CD4-positive, CD25-positive, alpha-beta regulatory T cell (primary cell): ENCODE measurements around the gene TM4SF18. TPM values are rescaled to one million over a fixed set of nuclear protein-coding genes. Genes with fewer than 3 reads are reported as not detected.

Source experiments
- ATAC-seq, 2 donors: fragments of 150-1000 bp; cut with Tn5 transposase; one replicate each; pipeline ENCODE4 v1.10.0; 2021; ENCODE audit warnings: low read depth in 2 of 2, moderate number of reproducible peaks in 2 of 2, moderate library complexity in 1 of 2
- DNase-seq, 3 donors: peaks; one replicate each; pipeline versions ENCODE4 v3.0.0 to v3.0.0-alpha.2; 2012 to 2022; ENCODE audit warnings: mixed read lengths in 1 of 3
- H3K27ac ChIP-seq: one replicate; pipeline ENCODE4 v1.7.0; 2013; ENCODE audit warnings: mild to moderate bottlenecking, low read length; ENCODE audit not compliant: insufficient read depth, poor library complexity, severe bottlenecking
- H3K27me3 ChIP-seq: one replicate; pipeline ENCODE4 v1.7.0; 2013; ENCODE audit warnings: low read length; ENCODE audit not compliant: control insufficient read depth, insufficient read depth
- H3K36me3 ChIP-seq: one replicate; pipeline ENCODE4 v1.7.0; 2013; ENCODE audit warnings: mild to moderate bottlenecking, low read length, moderate library complexity; ENCODE audit not compliant: control insufficient read depth, insufficient read depth
- H3K4me1 ChIP-seq: 2 replicates; pipeline ENCODE4 v1.7.0; 2013; ENCODE audit warnings: mild to moderate bottlenecking, low read length; ENCODE audit not compliant: insufficient read depth, control insufficient read depth, poor library complexity, severe bottlenecking
- H3K4me3 ChIP-seq: one replicate; pipeline ENCODE4 v1.7.0; 2013; ENCODE audit warnings: low read depth, mild to moderate bottlenecking, low read length, moderate library complexity
- H3K9me3 ChIP-seq, 2 experiments: 1 replicate in 1 of 2; 2 replicates in 1 of 2; pipeline ENCODE4 v1.7.0; 2013; ENCODE audit warnings: low read length in 2 of 2, mild to moderate bottlenecking in 1 of 2, moderate library complexity in 1 of 2; ENCODE audit not compliant: control insufficient read depth in 2 of 2
- H3K27ac Mint-ChIP-seq, 3 donors: one replicate each; pipeline ENCODE4 v1.8.0; 2020 to 2022; ENCODE audit warnings: mild to moderate bottlenecking in 3 of 3, mixed read lengths in 3 of 3, moderate library complexity in 2 of 3
- H3K27me3 Mint-ChIP-seq: one replicate; pipeline ENCODE4 v1.8.0; 2022; ENCODE audit warnings: mild to moderate bottlenecking, mixed read lengths
- H3K36me3 Mint-ChIP-seq: one replicate; pipeline ENCODE4 v1.8.0; 2020; ENCODE audit warnings: mixed read lengths
- H3K4me1 Mint-ChIP-seq, 4 donors: one replicate each; pipeline ENCODE4 v1.8.0; 2020 to 2022; ENCODE audit warnings: mixed read lengths in 4 of 4, mild to moderate bottlenecking in 1 of 4
- H3K4me3 Mint-ChIP-seq, 4 donors: one replicate each; pipeline ENCODE4 v1.8.0; 2020 to 2022; ENCODE audit warnings: mild to moderate bottlenecking in 4 of 4, mixed read lengths in 4 of 4, moderate library complexity in 3 of 4
- H3K9me3 Mint-ChIP-seq, 7 donors: one replicate each; pipeline ENCODE4 v1.8.0; 2020 to 2022; ENCODE audit warnings: mixed read lengths in 7 of 7, mild to moderate bottlenecking in 3 of 7, moderate library complexity in 2 of 7
- polyA plus RNA-seq, 4 donors: library from polyadenylated mRNA; unstranded; fragments of 300-500 nt; fragmentation: Illumina TruSeq; gene quantifications; one replicate each; pipeline ENCODE4 v1.2.3, GENCODE V29; 2021
- total RNA-seq: library from RNA; stranded (reverse); gene quantifications from one replicate; pipeline ENCODE4 v1.2.3, GENCODE V29; 2022

TM4SF18 gene
- total and polyA plus RNA-seq, 5 donors from 2014 or later: not detected

DNA sequence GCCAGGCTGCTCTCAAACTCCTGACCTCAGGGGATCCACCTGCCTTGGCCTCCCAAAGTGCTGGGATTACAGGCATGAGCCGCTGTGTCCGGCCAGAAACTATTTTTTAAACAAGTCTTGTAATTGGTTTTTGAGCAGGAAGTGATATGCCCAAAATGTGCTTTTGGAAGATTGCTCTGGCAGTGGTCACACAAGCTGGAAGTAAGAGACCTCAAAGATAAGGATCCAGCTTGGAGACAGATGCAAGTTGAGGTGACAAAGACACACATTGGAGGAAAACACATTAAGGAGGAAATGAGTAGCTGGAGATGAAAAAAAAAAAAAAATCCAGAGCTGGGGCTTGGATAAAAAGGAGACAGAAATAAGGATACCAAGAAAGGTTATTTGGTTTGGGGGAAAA lies 6.3 kb downstream of the TM4SF18 start:
- no peak overlapping the region for H3K27ac ChIP-seq
- no peaks in the 10 kb centered on the region for H3K4me1 ChIP-seq
- ATAC-seq (no peak), DNase-seq (no peak)
- no peak overlapping the region for H3K27ac Mint-ChIP-seq
- H3K4me3 Mint-ChIP-seq: no peak overlapping the region
- H3K36me3 Mint-ChIP-seq: no peaks in the 10 kb centered on the region
- H3K9me3 Mint-ChIP-seq: peaks cover 0 to 2% (median 0%) of the 10 kb centered on the region in 7 donors
- no peaks in the 10 kb centered on the region for H3K9me3 ChIP-seq
- H3K27me3 ChIP-seq: peaks cover 2% of the 10 kb centered on the region
- no peaks in the 10 kb centered on the region for H3K4me1 Mint-ChIP-seq
- H3K4me3 ChIP-seq: no peak overlapping the region
- no peaks in the 10 kb centered on the region for H3K36me3 ChIP-seq
- peaks cover 18% of the 10 kb centered on the region for H3K27me3 Mint-ChIP-seq

DNA sequence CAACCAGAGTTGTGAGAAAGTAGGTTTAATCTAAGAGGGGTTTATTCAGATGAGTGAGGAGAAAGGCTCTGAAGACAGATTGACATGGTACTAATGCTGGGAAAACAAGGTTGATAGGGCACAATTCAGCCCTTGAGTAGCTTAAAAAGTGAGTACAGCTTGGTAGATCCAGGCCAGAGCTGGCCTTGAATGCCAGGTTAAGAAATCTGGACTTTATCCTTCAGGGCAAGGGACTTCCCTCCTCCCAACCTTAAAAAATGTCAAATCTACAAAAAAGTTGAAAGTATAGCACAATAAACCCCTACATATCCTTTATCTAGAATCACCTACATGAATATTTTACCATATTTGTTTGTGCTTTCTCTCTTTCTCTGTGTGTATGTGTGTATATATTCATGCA lies 7.9 kb downstream of the TM4SF18 start:
- H3K9me3 ChIP-seq: no peaks in the 10 kb centered on the region
- Mint-ChIP-seq H3K4me3 (no peak overlapping the region), H3K27ac (no peak overlapping the region), H3K36me3 (no peaks in the 10 kb centered on the region), H3K9me3 (peaks cover 0 to 2% (median 0%) of the 10 kb centered on the region in 7 donors), H3K27me3 (peaks cover 18% of the 10 kb centered on the region), H3K4me1 (no peaks in the 10 kb centered on the region)
- DNase-seq: no peak
- no peak overlapping the region for H3K27ac ChIP-seq
- H3K36me3 ChIP-seq: no peaks in the 10 kb centered on the region
- no peak for ATAC-seq
- H3K4me3 ChIP-seq: no peak overlapping the region
- H3K4me1 ChIP-seq: no peaks in the 10 kb centered on the region
- peaks cover 2% of the 10 kb centered on the region for H3K27me3 ChIP-seq

DNA sequence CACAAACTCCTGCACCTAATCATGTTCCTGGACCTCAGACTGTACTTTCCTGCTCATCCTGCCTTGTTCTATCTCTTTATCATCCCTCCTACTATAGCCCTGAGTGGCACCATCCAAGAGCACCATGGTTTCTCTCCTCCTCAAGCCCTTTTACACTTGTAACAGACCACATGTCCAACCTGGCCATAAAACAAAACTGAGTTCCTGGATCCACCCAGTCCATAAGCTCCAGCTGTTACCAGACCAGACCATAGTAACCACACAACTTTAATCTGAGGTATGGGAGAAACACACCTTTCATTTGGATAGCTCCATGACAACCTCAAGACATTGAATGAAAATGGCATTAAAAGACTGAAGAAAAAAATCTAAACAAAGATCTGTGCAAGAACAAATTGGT lies 9.1 kb downstream of the TM4SF18 start:
- H3K9me3 ChIP-seq: no peaks in the 10 kb centered on the region
- Mint-ChIP-seq H3K4me1 (no peaks in the 10 kb centered on the region), H3K9me3 (peaks cover 0 to 2% (median 0%) of the 10 kb centered on the region in 7 donors), H3K4me3 (no peak overlapping the region), H3K27me3 (peaks cover 12% of the 10 kb centered on the region), H3K36me3 (no peaks in the 10 kb centered on the region), H3K27ac (no peak overlapping the region)
- no peak overlapping the region for H3K27ac ChIP-seq
- DNase-seq: no peak
- H3K27me3 ChIP-seq: peaks cover 2% of the 10 kb centered on the region
- no peak for ATAC-seq
- H3K4me1 ChIP-seq: no peaks in the 10 kb centered on the region
- no peak overlapping the region for H3K4me3 ChIP-seq
- no peaks in the 10 kb centered on the region for H3K36me3 ChIP-seq

DNA sequence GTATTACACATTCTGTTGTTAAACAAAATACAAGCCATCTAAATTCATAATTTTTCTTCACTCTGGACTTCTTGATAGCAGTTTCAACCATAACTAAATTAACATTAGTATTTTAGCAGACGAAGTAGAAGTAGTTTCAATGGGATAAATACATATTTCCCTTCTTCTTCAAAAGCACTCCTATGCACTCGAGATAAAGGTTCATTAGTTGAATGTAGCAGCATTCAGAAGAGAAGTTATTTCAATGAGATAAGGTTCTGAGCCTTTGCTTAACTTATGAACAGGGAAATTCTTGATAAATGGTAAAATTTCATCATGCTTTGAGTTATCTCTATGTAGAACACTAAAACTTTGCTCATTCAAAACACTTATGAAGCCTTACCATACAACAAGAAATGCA lies 11.8 kb downstream of the TM4SF18 start:
- peaks cover 4% of the 10 kb centered on the region for H3K27me3 ChIP-seq
- Mint-ChIP-seq H3K36me3 (no peaks in the 10 kb centered on the region), H3K27me3 (peaks cover 10% of the 10 kb centered on the region), H3K4me1 (no peaks in the 10 kb centered on the region), H3K9me3 (peaks cover 0 to 1% (median 0%) of the 10 kb centered on the region in 7 donors), H3K27ac (no peak overlapping the region), H3K4me3 (no peak overlapping the region)
- no peak overlapping the region for H3K27ac ChIP-seq
- no peak for ATAC-seq
- no peak overlapping the region for H3K4me3 ChIP-seq
- no peaks in the 10 kb centered on the region for H3K9me3 ChIP-seq
- H3K36me3 ChIP-seq: no peaks in the 10 kb centered on the region
- H3K4me1 ChIP-seq: no peaks in the 10 kb centered on the region
- no peak for DNase-seq

DNA sequence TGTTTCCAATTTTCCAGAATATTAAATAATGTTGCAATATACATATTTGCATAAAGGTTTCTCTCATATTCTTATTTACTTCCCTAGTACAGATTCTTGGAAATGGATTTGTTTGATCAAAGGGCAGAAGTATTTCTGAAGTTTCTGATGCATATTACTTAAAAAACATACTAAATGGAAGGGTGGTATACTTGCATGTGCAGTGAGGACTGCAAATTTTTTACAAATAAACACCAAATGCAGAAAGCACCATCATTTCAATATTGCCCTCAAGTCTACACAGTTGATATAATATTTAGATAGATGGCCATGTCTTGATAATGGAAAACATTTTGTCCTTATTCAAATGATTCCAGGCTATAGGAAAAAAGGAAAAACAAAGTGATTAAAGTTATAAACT lies 12.3 kb downstream of the TM4SF18 start:
- Histone ChIP-seq H3K9me3 (no peaks in the 10 kb centered on the region), H3K27ac (no peak overlapping the region), H3K4me3 (no peak overlapping the region), H3K4me1 (no peaks in the 10 kb centered on the region), H3K27me3 (peaks cover 4% of the 10 kb centered on the region), H3K36me3 (no peaks in the 10 kb centered on the region)
- H3K36me3 Mint-ChIP-seq: no peaks in the 10 kb centered on the region
- peaks cover 10% of the 10 kb centered on the region for H3K27me3 Mint-ChIP-seq
- no peaks in the 10 kb centered on the region for H3K4me1 Mint-ChIP-seq
- no peak overlapping the region for H3K4me3 Mint-ChIP-seq
- DNase-seq: no peak
- no peak for ATAC-seq
- H3K27ac Mint-ChIP-seq: no peak overlapping the region
- peaks cover 0 to 1% (median 0%) of the 10 kb centered on the region in 7 donors for H3K9me3 Mint-ChIP-seq

DNA sequence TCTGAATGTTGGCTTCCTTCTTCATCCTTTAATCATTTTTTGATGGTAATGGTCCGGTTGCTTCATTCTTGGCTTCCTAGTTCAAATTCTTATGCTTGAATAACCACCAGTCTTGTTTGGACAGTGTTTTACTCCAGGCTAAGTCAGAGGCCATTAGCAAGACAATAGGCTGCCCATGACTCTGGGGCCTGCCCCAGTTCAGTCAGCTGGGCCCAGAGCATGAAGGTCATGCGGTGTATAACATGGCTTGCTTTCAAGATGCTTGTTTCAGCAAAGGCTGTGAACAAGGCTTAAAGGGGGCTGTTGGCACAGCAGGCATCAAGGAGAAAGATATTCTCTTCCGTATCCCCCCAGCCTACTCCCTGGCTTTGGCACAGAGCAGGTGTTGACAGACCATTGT lies 13.7 kb downstream of the TM4SF18 start:
- H3K4me3 ChIP-seq: no peak overlapping the region
- no peaks in the 10 kb centered on the region for H3K36me3 Mint-ChIP-seq

DNA sequence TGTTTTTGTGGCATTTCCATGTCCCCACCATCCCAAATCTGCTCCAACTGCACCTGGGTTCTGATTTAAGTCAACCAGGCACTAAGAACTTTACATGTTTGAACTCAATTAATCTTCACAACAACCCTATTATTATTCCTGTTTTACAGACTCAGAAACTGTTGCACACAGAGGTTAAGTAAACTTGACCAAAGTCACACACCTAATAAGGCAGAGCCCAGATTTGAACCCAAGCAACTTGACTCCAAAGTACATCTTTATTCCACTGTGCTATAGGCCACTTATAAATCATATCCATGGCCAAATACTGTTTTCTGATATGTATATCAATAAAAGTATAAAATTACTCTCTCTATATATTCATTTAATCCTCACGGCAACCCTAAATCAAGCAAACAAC lies 16.4 kb downstream of the TM4SF18 start:
- no peak overlapping the region for H3K4me3 ChIP-seq
- Mint-ChIP-seq H3K36me3 (no peaks in the 10 kb centered on the region), H3K27me3 (peaks cover 31% of the 10 kb centered on the region), H3K9me3 (peaks cover 0 to 1% (median 0%) of the 10 kb centered on the region in 7 donors), H3K27ac (no peak overlapping the region), H3K4me1 (no peaks in the 10 kb centered on the region), H3K4me3 (no peak overlapping the region)
- no peaks in the 10 kb centered on the region for H3K4me1 ChIP-seq
- peaks cover 2% of the 10 kb centered on the region for H3K27me3 ChIP-seq
- ATAC-seq (no peak), DNase-seq (no peak)
- no peak overlapping the region for H3K27ac ChIP-seq
- H3K9me3 ChIP-seq: no peaks in the 10 kb centered on the region
- no peaks in the 10 kb centered on the region for H3K36me3 ChIP-seq

More for the DNA sequence above, 13.7 kb downstream of the TM4SF18 start:
- Mint-ChIP-seq H3K4me1 (no peaks in the 10 kb centered on the region), H3K27ac (no peak overlapping the region), H3K9me3 (peaks cover 0 to 1% (median 0%) of the 10 kb centered on the region in 7 donors), H3K27me3 (peaks cover 18% of the 10 kb centered on the region), H3K4me3 (no peak overlapping the region)
- H3K27ac ChIP-seq: no peak overlapping the region
- peaks cover 4% of the 10 kb centered on the region for H3K27me3 ChIP-seq
- H3K36me3 ChIP-seq: no peaks in the 10 kb centered on the region
- DNase-seq: no peak
- ATAC-seq: no peak
- no peaks in the 10 kb centered on the region for H3K9me3 ChIP-seq
- no peaks in the 10 kb centered on the region for H3K4me1 ChIP-seq

DNA sequence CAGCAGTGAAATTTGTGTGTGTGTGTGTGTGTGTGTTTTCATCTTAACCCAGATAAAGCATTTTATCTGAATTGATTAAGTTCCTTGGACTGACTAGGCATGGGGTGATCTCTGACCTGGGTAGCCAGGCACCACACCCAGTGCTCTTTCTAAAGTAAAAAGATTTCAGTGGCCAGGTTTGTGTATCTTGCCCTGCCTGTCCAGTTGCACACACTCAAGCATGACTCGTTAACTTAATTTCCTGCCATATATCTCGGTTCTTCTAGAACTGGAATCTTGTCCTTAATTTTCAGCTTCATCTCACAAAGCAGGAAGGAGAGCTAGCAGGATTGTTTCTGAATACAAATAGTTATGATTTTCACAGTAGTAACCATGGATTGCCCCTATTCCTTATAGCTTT lies 17.0 kb downstream of the TM4SF18 start:
- Mint-ChIP-seq H3K36me3 (no peaks in the 10 kb centered on the region), H3K4me3 (no peak overlapping the region), H3K4me1 (no peaks in the 10 kb centered on the region), H3K27me3 (peaks cover 33% of the 10 kb centered on the region), H3K9me3 (no peaks in the 10 kb centered on the region), H3K27ac (no peak overlapping the region)
- Histone ChIP-seq H3K4me1 (no peaks in the 10 kb centered on the region), H3K4me3 (no peak overlapping the region), H3K27me3 (peaks cover 2% of the 10 kb centered on the region), H3K36me3 (no peaks in the 10 kb centered on the region), H3K9me3 (no peaks in the 10 kb centered on the region), H3K27ac (no peak overlapping the region)
- DNase-seq (no peak), ATAC-seq (no peak)
